NCI-H524 (cell line): Measurements from ENCODE around the gene GCAT.

Source experiments
- DNase-seq, 2 experiments: peaks; one replicate each; lab custom pipeline; 2025; lab: John Stamatoyannopoulos, UW

GCAT gene

DNA sequence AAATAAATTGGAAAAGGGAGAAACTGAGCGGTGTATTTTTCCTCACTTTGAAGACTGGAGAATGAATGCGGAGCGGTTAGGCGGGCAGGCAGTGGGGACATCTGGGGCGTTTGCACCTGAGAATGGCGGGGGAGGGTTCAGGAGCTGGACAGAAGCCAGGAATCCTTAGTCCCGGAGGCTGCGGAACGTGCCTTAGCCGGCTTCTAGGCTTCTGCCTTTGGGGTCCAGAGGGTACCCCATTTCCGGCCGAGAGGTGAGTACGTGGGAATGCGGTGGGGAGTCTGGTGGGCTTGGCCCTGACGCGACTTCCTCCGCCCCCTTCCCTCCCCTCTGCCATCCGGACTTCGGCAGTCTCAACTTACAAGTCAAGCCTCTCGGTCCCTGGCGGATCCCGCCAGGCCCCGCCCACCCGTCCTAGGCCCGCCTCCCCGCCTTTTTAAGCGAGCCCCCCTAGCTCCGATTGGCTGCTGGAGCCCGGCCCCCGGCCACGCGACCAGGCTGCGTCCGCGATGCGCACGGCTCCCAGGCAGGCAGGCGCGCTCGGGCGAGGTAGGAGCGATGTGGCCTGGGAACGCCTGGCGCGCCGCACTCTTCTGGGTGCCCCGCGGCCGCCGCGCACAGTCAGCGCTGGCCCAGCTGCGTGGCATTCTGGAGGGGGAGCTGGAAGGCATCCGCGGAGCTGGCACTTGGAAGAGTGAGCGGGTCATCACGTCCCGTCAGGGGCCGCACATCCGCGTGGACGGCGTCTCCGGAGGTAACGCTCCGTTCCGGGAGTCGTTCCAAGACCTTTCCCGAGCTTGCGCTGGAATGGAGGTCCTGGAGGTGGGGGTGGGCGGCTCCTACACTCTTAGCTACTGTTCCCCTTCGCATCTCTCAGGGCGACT lies at the start of gene GCAT:
TSS of gene GCAT (plus strand) at position 525 of the 884 bp plus-strand sequence. CDS start at position 559, 34 bp downstream.
- DNase-seq = peak; percentile 93 to 97

DNA sequence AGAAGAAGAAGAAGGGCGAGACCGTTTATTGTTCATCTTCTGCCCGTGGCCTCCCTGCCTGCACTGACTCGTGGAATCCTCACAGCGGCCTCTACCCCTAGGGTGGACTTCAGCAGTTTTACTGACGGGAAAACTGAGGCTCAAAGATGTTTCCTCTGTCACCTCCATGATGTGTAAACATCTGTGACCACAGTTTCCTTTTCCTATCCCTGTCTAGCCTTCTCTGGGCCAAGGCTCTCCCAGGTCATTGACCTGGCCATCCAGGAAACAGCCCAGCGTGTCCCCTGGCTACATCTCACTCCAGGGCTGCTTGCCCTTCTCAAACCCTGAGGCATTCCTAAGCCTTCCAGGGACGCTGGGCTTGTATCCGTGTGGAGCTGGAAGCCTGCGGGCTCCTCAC lies 49.0 kb upstream of the GCAT start:
- DNase-seq = no peak

DNA sequence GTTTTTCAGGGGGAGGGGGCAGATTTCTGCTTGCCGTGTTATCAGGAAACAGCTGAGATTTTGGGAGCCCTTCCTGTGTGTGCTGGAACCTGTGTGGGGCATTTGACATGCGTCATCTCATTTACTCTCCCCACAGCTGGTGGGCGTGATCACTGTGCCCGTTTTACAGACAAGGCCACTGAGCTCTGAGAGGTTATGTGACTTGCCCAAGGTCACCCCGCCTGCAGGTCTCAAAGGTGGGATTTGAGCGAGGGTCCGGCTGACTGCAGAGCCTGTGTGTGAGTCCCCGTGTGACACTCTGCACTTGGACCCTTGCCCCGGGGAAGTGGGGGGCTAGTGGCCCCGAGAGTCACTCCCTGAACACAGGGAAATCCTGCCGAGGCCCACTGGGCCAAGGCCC lies 48.5 kb upstream of the GCAT start:
- no peak for DNase-seq

DNA sequence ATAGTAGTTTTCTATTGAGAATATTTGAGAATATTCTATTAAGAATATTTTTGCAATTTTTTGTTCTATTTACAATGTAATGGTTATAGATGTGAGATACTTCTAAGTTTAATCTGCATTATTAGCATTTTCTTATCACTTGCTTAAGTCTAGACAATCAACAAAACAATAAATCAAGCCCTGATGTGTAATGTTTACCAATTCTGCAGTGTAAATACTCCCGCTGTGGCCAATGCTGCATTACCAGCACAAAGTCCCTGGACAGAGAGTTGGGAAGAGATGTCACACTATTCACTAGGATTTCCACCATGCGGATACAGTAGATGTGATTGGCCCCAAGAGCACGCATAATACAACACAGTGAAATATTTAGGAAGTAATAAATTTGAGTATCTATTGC lies 47.6 kb upstream of the GCAT start:
- no peak for DNase-seq

DNA sequence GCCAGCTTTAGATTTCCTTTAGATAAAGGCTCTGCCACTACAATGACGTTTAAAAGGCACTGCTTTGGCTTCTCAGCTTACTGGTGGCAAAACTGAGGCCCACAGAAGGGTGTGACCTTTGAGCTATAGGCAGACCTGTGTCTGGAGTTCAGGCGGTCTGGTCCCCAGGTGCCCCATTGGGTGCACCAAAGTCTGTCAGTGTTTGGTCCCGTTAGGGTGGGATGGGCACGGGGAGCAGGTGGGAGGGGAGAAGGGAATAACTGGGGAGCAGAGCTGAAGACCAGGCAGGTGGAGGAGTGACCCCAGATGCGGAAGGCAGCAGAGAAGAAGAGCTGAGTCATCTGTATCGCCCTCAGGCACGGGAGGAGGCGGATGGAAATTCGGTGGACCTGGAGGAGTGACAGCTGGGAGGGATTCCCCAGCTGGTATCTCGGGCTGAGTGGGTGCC lies 45.3 kb upstream of the GCAT start:
- no peak for DNase-seq

DNA sequence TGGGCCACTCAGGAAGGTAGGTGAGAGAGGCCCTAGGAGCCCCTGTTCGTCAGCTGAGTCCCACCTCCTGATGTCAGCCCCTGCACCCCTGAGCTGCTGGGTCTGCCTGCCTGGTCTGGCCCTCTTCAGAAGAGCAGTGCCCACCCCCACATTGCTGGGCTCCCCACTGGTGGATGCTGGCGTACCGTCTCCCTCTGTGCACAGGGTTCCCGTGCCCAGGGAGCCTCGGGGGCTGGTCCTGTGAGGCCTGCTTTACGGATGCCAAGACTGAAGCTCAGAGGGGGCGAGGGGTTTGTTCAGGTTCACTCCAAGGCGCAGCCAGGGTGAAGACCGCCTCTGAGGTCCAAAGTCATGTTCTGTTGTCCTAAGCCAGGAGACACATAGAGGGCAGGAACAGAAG lies 44.7 kb upstream of the GCAT start:
- DNase-seq = no peak

DNA sequence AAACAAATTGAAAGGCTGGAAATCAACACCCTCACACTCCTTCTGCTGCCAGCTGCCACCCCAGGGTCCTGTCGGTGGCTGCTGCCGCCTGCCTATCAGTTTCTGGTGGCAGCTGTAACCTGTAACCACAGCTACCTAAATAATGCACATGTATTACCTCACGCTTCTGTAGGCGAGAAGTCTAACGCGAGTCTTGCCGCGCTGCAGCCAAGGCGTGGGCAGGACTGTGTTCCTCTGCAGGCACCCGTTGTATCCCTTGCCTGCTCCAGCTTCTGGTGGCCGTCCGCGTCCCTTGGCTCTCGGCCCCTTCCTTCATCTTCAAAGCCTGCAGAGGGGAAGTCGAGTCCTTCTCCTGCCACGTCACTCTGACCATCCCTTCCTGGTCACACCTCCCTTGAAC lies 44.1 kb upstream of the GCAT start:
- DNase-seq = no peak

DNA sequence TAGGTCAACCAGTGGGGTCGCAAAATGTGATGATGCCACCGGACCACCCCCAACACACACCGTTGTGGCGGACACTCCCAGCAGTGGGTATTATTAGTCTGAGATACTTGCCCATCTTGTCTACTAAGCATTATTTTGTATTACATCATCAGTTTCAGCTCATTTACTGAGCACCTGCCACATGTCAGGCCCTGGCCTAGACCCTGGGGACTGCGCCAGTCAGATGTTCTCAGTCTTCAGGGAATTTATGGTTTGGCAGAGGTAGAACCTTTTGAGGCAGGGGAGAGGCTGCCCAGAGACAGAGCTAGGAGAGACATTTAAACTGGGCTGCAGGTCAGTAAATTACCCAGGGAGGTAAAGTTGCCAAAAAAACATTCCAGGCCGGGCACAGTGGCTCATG lies 43.1 kb upstream of the GCAT start:
- DNase-seq = no peak

DNA sequence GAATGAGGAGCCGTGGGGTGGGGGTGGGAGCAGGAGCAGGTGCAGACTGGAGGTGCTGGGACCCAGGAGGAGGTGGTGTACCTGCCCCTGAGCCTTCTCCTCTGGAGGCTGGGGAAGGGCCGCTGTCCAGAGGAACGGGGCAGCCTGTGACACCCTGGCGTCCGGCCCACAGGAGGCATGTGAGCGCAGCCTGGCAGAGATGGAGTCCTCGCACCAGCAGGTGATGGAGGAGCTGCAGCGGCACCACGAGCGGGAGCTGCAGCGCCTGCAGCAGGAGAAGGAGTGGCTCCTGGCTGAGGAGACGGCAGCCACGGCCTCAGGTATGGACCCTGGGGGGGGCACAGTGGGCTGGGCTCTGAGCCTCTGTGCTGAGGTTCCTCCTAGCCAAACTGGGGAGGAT lies 42.2 kb upstream of the GCAT start:
- no peak for DNase-seq

DNA sequence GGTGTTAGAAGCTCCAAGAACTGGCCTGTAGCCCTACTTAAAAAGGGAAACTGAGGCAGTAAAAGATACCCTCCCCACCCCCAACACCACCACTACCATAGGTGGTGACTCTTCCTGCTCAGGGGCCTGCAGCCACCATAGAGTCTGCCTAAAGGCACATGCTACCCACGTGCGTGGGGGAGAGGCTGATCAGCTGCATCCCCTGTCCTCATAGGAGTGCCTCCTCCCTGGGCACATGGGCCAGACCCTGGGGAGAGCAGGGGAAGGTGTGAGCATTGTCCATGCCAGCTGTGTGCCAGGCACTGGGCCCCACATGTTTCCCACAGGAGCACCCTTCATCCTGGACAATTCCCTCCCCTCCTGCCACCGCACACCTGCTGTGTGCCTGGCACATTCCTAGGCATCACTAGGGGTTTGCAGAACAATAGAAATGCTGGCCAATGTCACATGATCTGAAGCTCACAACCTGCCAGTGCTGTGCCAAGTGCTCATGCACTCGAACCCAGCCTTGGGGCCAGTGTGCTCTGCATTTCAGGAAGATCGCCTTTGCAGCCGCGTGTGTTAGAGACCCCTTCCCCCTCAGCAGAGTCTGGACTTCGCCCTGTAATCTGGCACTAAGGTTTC lies 41.7 kb upstream of the GCAT start:
- DNase-seq = no peak

DNA sequence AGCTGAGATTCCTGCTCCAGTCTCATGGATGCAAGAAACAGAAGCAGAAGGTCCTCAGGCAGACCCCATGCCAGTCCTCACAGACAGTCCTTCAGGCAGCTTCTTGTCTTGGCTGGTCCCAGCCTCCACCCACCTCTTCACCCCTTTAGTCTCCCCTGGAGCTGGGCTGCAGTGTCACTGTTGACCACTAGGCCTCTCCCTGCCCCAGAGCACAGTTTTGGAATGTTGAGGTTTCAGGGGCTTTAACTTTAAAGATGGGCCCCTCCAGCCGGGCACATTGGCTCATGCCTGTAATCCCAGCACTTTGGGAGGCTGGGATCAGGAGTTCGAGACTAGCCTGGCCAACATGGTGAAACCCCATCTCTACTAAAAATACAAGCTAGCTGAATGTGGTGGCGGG lies 39.5 kb upstream of the GCAT start:
- no peak for DNase-seq

DNA sequence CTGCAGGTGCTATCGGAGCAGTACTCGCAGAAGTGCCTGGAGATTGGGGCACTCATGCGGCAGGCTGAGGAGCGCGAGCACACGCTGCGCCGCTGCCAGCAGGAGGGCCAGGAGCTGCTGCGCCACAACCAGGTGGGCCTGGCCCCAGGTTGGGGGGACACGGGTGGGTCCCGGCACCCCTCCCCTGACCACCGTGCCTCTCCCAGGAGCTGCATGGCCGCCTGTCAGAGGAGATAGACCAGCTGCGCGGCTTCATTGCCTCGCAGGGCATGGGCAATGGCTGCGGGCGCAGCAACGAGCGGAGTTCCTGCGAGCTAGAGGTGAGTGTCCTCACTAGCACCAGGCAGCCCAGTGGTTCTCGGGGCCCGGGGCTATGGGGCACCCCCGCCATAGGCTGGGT lies 38.7 kb upstream of the GCAT start:
- DNase-seq = no peak

DNA sequence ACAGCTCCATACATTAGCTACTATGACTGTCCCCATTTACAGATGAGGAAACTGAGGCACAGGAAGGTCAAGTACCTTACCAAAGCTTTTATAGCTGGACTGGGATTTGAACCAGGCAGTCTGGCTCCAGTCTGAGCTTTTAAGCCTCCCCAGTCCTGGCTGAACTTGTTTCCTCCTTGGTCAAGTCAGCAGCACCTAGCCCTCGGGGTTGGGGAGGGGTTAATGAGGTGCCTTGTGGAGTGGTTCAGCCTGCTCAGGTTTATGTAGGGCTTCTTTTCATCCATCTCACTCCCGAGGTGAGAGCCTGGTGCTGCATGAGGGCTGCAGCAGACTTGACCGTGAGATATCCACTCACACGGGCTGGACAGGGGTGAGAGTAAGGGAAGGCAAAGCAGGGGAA lies 36.7 kb upstream of the GCAT start:
- DNase-seq = no peak

DNA sequence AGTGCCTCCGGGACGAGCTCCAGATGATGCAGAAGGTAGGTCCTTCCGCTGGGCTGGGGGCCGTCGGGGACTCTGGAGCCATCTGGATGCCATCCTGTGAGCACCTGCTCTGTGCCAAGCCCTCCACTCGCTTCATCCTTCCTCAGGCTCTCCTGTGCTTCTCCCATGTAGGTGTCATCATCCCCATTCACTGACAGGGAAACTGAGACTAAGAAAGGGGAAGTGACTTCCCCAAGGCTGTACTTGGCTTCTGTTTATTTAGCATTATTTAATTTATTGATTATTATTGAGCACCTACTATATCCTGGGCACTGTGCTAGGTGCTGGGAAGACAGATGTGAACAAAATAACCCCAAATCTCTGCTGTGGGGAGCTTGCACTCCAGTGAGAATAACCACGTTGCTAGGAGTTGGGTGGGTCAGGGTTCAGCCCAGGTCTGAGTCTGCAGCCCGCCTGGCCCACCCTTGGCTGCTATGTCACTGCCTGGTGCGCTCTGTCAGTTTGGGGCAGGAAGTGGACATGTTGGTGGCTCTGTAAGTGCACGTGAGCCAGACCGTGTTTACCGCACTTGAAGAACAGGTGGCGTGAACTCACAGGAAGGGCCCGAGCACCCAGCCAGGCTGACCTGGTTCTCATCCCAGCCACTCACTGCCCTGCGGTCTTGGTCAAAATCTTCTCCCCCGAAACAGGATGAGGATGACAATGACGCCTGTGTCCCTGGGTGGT lies 35.9 kb upstream of the GCAT start:
- no peak for DNase-seq

DNA sequence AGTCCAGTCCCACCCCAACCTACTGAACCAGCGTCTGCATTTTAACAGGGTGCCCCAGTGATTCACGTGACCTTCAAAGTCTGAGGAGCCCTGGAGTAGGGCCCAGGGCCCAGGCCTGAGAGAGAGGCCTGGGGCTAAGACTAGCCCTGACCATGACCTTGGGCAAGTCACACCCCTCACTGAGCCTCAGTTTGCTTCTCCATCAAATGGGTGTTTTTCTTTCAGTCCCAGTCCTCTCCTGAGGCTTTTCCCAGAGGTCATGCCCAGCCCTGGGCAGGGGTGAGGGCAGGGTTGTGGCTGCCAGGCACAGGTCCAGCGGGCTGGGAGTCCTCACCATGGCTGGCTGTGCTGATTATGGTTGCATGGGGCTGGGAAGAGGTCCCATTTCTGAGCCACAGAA lies 33.0 kb upstream of the GCAT start:
- DNase-seq = no peak

DNA sequence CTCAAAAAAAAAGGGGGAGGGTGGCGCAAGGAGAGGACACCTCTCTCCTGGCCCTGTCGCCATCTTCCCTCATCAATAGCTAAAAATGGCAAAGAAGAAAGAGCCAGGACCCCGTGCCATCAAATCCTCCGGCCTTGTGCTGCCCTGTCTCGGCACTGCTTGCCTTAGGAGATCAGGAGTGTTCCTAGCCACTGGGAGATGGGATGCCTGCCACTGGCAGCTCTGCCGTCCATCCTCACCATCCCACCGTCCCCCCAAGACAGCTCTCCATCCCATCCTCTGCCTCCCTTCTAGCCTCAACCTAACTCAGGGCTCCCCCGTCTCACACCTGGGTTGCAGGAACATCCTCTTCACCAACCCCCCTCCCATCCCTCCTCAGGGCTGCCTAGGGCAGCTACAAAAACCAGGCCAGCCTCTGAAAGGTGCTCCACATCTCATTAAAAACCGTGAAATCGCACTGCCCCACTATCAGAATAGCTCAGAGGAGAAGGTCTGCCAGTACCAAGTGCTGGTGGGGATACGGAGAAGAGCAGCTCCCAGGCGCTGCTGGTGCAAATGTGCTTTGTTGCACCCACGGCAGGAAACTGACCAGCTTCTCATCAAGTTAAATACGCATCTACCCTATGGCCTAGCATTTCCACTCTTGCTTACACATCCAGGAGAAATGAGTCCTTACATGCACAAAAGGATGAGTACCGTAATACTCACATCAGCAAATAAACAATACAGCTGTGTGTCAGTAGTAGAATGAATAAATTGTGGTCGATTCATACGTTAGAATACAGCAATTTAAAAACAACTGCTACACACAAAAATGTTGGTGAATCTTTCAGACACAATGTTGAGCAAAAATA lies 31.7 kb upstream of the GCAT start:
- DNase-seq = no peak

DNA sequence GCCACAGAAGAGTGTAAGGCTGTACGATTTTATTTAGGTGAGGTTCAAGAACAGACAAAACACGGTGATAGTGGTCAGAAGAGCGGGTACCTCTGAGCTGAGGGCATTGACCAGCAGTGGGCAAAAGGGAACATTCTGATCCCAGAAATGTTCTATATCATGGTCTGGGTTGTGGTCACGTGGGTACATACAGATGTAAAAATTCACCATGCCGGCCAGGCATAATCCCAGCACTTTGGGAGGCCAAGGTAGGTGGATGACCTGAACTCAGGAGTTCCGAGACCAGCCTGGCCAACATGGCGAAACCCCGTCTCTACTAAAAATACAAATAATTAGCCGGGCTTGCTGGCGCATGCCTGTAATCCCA lies 31.1 kb upstream of the GCAT start:
- DNase-seq = no peak

DNA sequence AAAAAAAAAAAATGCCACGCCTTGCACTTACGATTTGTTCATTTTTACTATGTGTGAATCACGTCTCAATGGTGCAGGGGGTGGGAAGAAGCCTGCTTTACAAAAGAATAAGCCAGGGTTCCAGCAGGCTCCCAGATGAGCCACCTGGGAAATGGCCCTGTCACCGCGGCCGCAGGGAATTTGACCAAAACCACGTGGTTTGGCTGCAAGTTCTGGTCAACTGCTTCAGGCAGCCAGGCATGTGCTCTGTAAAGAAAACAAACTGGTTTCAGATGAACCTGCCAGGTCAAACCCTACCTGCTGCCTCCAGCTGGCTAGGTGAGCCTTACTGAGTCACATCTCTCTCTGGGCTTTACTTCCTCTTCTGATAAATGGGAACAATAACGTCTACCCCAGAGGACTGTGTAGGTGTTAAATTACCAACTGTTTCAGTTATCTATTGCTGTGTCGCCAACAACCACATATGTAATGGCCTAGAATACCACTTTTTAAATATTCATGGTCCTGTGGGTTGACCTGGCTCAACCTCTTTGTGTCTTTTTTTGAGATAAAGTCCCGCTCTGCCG lies 30.5 kb upstream of the GCAT start:
- no peak for DNase-seq

DNA sequence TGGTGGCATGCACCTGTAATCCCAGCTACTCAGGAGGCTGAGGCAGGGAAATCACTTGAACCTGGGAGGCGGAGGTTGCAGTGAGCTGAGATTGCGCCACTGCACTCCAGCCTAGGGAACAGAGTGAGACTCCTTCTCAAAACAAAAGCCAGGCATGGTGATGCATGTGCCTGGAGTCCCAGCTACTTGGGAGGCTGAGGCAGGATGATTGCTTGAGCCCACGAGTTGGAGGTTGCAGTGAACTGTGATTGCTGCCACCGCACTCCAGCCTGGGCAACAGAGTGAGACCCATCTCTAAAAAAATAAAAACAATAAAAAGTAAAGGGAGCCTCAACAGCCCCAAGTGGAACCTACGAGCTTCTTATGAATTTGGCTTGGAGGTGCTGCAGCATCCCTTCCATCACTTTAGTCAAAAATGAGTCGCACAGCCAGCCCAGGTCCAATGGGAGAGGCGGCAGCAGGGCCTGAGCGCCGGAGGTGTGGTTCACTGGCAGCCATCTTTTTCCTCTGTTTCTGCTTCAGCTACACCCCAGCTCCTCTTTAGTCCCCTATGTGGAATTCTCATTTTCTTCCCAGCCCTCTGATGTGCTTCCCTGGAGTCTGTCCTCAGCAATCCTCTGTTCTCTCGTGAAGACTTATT lies 29.2 kb upstream of the GCAT start:
- DNase-seq = no peak

DNA sequence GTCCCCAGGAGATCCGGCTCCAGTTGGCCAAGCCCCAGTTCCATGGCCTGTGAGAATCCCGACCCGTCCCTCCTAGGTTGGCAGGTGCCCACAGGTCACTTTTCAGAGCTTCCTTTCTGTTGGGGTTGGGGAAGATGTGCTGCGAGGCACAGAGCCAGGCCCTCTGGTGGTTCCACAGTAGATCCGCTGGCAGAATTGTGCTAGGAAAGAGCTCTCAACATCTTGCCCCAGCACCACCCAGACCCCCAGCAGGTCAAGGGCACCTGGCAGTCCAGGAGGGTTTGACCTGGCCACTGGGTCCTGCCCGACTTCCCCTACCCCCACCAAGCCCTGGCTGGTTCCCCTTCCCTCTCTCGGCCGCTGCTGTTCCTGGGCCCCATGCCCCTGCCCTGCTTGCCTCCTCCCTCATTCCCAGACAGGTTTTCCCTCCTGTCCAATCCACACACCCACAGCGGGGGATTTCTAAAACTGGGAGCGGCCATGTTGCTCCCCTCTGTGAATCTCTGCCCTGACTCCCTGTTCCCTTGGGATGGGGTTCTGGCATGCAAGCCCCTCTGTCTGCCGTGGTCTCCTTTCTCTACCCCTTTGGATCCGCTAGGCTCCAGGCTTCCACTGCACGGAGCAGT lies 26.2 kb upstream of the GCAT start:
- no peak for DNase-seq
